Left renal pelvis (tissue), 4 donors: Measurements from ENCODE around the gene DNASE1L3. TPM values are rescaled to one million over a fixed set of nuclear protein-coding genes. Genes with fewer than 3 reads are reported as not detected.

Source experiments
- polyA plus RNA-seq, 4 donors: library from polyadenylated mRNA; unstranded; fragments of 120-200 nt; gene quantifications; one replicate each; pipeline ENCODE4 v1.2.1, GENCODE V29; 2013; ENCODE audit not compliant: insufficient read length in 4 of 4

DNASE1L3 gene
- polyA plus RNA-seq, 4 donors = 2.5 to 17.2 (median 3.5) TPM

Other genes starting within 250 kb of the DNASE1L3 start
- gene FLNB, start 202.6 kb downstream of the DNASE1L3 start, polyA plus RNA-seq = 100 to 1,000 TPM; 172 to 239 (median 185) TPM
- gene ABHD6, start 26.8 kb upstream of the DNASE1L3 start, polyA plus RNA-seq = 10 to 100 TPM in 2 of 4 donors, 1 to 10 TPM in 2; 7.6 to 11.7 (median 9.6) TPM
- 10 to 100 TPM; 15.4 to 23.7 (median 21.2) TPM for gene RPP14, start 95.3 kb upstream of the DNASE1L3 start, polyA plus RNA-seq
- 10 to 100 TPM; 10.1 to 17.1 (median 12.3) TPM for gene HTD2, start 95.5 kb upstream of the DNASE1L3 start, polyA plus RNA-seq
- gene PXK, start 121.9 kb upstream of the DNASE1L3 start, polyA plus RNA-seq = 10 to 100 TPM; 23.2 to 30.6 (median 28.0) TPM
- 100 to 1,000 TPM in 3 of 4 donors, 10 to 100 TPM in 1; 70.6 to 125 (median 108) TPM for gene PDHB, start 222.9 kb upstream of the DNASE1L3 start, polyA plus RNA-seq